ENCODE results near the gene RNF208. TPM values are rescaled to one million over a fixed set of nuclear protein-coding genes. Genes with fewer than 3 reads are reported as not detected.

Gene RNF208
- total RNA-seq, 1 experiment from 2014 or later, result 38.0 TPM

DNA sequence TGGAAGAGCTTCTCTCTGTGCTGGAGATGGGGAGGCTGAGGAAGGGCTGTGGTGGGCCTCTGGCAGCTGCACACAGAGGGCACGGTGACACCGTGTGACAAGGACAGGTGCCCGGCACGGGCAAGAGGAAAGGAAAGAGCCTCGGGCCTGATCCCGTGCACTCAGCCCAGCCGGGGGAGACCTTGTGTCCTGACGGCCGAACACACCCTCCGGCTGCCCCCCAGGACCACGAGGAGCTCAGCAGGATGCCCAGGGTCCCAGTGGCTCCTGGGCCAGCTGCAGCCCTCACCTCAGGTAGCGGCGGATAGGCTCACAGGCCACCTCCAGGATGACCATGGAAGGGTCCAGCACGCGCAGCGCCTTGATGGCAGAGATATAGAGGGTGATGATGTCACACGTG lies 39.2 kb downstream of the RNF208 start:
- no peak overlapping the region for H3K4me2 ChIP-seq
- no peak overlapping the region for H3K27ac ChIP-seq
- peaks cover 17% of the 10 kb centered on the region for H3K79me2 ChIP-seq (ENCODE audit: low read depth)
- no peak overlapping the region for H3K4me3 ChIP-seq
- intact Hi-C loops (cut with micrococcal nuclease; ENCODE audit: unreplicated experiment), result no loop called here
- POLR2A ChIA-PET (ENCODE audit: unreplicated experiment), result no interaction called here
- no peaks in the 10 kb centered on the region for H3K27me3 ChIP-seq (ENCODE audit: insufficient read depth, low read depth)
- H3K9me3 ChIP-seq (ENCODE audit: insufficient read depth, low read depth), result no peaks in the 10 kb centered on the region
- H3K36me3 ChIP-seq (ENCODE audit: low read depth), result no peaks in the 10 kb centered on the region
- no peaks in the 10 kb centered on the region for H3K9me2 ChIP-seq (ENCODE audit: insufficient read depth)
- no peak for TF ChIP-seq EZH2 (IDR thresholded peaks at IDR 0.05; ENCODE audit: low read depth)
- TF ChIP-seq, protein P1, sequence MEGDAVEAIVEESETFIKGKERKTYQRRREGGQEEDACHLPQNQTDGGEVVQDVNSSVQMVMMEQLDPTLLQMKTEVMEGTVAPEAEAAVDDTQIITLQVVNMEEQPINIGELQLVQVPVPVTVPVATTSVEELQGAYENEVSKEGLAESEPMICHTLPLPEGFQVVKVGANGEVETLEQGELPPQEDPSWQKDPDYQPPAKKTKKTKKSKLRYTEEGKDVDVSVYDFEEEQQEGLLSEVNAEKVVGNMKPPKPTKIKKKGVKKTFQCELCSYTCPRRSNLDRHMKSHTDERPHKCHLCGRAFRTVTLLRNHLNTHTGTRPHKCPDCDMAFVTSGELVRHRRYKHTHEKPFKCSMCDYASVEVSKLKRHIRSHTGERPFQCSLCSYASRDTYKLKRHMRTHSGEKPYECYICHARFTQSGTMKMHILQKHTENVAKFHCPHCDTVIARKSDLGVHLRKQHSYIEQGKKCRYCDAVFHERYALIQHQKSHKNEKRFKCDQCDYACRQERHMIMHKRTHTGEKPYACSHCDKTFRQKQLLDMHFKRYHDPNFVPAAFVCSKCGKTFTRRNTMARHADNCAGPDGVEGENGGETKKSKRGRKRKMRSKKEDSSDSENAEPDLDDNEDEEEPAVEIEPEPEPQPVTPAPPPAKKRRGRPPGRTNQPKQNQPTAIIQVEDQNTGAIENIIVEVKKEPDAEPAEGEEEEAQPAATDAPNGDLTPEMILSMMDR (conservative IDR thresholded peaks at IDR 0.05), result no peak
- H2AFZ ChIP-seq, result no peak overlapping the region
- peaks cover 1% of the 10 kb centered on the region; the same call in 1 of the 2 replicates for H3F3A ChIP-seq (ENCODE audit: insufficient read depth, low read depth)
- DNase-seq, result no peak
- BruUV-seq (replicated peaks), result no TSS peak
- H3K4me1 ChIP-seq (replicated peaks; ENCODE audit: insufficient read depth), result peaks cover 14% of the 10 kb centered on the region
- H4K20me1 ChIP-seq (ENCODE audit: insufficient read depth), result no peaks in the 10 kb centered on the region
- CTCF ChIA-PET, result no interaction called here

DNA sequence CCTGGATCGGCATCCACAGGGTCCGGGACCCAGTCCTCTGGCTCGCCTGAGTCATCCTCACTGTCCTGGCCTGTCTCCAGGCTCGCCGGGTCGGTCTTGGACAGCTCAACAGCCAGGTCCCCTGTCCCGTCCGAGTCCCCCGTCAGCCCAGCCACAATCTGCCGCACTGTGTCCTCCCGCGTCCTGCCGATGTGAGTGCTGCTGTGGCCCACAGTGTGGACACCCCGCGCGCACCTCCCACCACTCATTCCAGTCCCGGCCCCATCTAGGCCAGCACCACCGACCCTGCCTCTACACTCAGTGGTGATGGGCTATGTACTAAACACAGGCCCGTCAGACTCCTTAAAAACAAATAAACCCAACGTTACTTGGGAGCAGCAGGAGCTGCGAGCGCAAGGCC lies 40.4 kb downstream of the RNF208 start:
- Histone ChIP-seq H3K4me3 (no peak overlapping the region), H3K27me3 (ENCODE audit: insufficient read depth, low read depth) (no peaks in the 10 kb centered on the region), H3K9me3 (ENCODE audit: insufficient read depth, low read depth) (no peaks in the 10 kb centered on the region), H3F3A (ENCODE audit: insufficient read depth, low read depth) (peaks cover 11% of the 10 kb centered on the region; the same call in 1 of the 2 replicates), H3K4me2 (no peak overlapping the region), H3K79me2 (ENCODE audit: low read depth) (peaks cover 5% of the 10 kb centered on the region; the same call in 1 of the 2 replicates), H3K27ac (no peak overlapping the region), H4K20me1 (ENCODE audit: insufficient read depth) (no peaks in the 10 kb centered on the region), H3K9me2 (ENCODE audit: insufficient read depth) (no peaks in the 10 kb centered on the region), H3K4me1 (replicated peaks; ENCODE audit: insufficient read depth) (peaks cover 4% of the 10 kb centered on the region; the same call in 1 of the 2 replicates), H2AFZ (no peak overlapping the region), H3K36me3 (ENCODE audit: low read depth) (no peaks in the 10 kb centered on the region)
- no peak for DNase-seq
- TF ChIP-seq, protein P1 (conservative IDR thresholded peaks at IDR 0.05), result no peak
- TF ChIP-seq EZH2 (IDR thresholded peaks at IDR 0.05; ENCODE audit: low read depth), result no peak
- ChIA-PET CTCF (no interaction called here), POLR2A (ENCODE audit: unreplicated experiment) (no interaction called here)
- BruUV-seq (replicated peaks), result no TSS peak
- intact Hi-C loops (cut with micrococcal nuclease; ENCODE audit: unreplicated experiment), result no loop called here

GRCh38 chr9:137180491-137180890 lies 41.5 kb downstream of the RNF208 start:
- Histone ChIP-seq H3K36me3 (ENCODE audit: low read depth) (no peaks in the 10 kb centered on the region), H3K4me2 (no peak overlapping the region), H3K9me3 (ENCODE audit: insufficient read depth, low read depth) (no peaks in the 10 kb centered on the region), H3K4me1 (replicated peaks; ENCODE audit: insufficient read depth) (no peaks in the 10 kb centered on the region), H3F3A (ENCODE audit: insufficient read depth, low read depth) (peaks cover 15% of the 10 kb centered on the region; the same call in 1 of the 2 replicates), H4K20me1 (ENCODE audit: insufficient read depth) (no peaks in the 10 kb centered on the region), H3K9me2 (ENCODE audit: insufficient read depth) (no peaks in the 10 kb centered on the region), H3K27ac (no peak overlapping the region), H3K4me3 (no peak overlapping the region), H3K27me3 (ENCODE audit: insufficient read depth, low read depth) (no peaks in the 10 kb centered on the region), H2AFZ (no peak overlapping the region), H3K79me2 (ENCODE audit: low read depth) (no peaks in the 10 kb centered on the region)
- DNase-seq, result no peak
- ChIA-PET POLR2A (ENCODE audit: unreplicated experiment) (no interaction called here), CTCF (no interaction called here)
- intact Hi-C loops (cut with micrococcal nuclease; ENCODE audit: unreplicated experiment), result no loop called here
- BruUV-seq (replicated peaks), result no TSS peak
- no peak for TF ChIP-seq EZH2 (IDR thresholded peaks at IDR 0.05; ENCODE audit: low read depth)
- TF ChIP-seq, protein P1 (conservative IDR thresholded peaks at IDR 0.05), result no peak
